Measurements from ENCODE around the gene YKT6.
A peak's percentile ranks its signal among the peaks of the same experiment; 100 is the strongest.
"Not testable (repeated sequence)": the region's sequence is repeated elsewhere in the genome, so short reads cannot be mapped to it uniquely, and the experiment has no call there.

YKT6 gene

DNA sequence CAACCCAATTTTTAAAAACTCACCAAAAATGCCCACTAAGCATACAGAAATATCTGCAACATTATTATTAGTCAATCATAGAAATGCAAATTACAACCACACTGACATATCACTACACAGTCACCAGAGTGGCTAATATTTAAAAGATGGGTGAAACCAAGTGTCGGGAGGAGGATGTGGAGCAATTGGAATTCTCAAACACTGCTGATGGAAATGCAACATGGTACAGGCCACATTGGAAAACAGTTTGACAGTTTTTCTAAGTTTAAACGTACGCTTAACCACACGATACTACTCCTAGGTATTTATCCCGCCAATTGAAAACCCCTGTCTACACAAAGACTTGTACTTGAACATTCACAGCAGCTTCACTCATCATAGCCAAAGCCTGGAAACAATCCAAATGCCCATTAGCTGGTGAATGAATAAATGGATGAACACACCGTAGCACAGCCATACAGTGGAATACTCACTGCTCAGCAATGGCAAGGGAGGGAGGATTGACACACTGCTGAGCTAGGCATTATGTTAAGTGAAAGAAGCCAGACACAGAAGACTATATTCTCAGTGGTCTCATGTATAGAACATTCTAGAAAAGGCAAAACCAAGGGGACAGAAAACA is 27.9 kb upstream of the YKT6 start:
- peak; percentile 49 for DNase-seq

DNA sequence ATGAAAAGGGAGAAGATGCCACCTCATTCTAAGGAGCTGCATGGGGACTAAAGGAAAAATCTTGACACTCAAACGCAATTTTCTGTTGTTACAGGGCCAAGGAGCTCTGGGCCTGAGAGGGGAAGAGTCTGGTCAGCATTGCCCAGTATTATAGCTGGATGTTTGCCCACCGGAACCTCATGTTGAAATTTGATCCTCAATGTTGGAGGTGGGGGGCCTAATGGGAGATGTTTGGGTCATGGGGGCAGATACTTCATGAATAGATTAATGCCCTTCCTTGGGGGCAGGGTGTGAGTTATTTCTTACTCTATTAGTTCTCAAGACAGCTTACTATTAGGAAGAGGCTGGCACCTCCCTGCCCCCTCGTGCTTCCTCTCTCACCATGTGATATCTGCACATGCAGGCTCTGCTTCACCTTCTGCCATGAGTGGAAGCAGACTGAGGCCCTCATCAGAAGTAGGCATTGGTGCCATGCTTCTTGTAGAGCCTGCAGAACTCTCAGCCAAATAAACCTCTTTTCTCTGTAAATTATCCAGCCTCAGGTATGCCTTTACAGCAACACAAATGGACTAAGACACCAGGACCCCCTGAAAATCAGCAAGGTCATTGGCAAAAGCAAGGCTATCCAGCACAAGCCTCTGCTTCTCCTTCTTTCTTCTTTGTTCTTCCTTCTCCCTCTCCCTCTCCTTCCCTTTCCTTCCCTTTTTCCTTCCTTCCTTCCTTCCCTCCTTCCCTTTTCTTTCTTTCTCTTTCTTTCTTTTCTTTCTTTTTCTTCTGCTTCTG is 26.7 kb upstream of the YKT6 start:
- no peak for DNase-seq

DNA sequence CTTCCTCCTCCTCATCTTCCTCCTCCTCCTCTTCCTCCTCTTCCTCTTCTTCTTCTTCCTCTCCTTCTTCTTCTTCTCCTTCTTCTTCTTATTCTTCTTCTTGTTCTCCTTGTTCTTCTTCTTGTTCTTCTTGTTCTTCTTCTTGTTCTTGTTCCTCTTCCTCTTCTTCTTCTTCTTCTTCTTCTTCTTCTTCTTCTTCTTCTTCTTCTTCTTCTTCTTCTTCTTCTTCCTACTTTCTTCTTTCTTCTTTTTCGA is 26.2 kb upstream of the YKT6 start:
- DNase-seq, result not testable (repeated sequence)

DNA sequence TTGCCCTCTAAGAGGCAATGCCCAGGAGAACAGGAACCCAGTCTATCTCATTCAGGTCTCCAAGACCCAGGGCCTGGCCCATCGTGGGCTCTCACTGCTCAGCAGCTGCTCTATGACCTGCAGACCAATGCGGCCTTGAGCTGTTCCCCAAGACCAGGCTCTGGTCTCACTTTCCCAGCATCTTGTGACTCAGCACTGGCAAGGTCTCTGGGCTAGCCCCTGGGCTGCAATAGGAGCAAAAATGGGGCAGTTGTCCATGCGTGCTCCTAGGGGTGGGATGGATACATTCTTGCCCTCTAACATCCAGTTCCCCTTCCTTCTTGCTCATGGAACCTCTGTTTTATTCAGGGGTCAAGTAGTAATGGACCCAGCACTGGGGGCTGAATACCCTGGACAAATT is 25.0 kb upstream of the YKT6 start:
- no peak for DNase-seq

DNA sequence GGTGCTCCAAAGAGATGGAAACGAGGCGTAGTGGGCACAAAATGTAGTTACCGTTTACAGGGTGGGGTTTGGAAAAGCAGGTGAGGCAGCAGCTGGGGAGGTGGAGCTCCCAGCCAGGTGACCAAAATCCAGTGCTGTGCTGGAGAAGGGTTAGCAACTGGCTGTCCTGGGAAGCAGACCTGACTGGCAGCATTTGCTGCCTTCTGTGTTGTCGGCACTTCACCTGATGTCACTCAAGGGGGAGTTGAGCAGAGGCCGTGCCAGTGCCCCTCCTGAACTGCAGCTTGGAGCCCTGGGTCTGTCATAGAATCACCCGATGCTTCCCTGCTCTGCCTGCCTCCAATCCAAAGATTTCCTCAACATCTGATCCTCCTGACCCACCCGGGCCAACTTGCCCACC is 24.3 kb upstream of the YKT6 start:
- DNase-seq, result no peak

DNA sequence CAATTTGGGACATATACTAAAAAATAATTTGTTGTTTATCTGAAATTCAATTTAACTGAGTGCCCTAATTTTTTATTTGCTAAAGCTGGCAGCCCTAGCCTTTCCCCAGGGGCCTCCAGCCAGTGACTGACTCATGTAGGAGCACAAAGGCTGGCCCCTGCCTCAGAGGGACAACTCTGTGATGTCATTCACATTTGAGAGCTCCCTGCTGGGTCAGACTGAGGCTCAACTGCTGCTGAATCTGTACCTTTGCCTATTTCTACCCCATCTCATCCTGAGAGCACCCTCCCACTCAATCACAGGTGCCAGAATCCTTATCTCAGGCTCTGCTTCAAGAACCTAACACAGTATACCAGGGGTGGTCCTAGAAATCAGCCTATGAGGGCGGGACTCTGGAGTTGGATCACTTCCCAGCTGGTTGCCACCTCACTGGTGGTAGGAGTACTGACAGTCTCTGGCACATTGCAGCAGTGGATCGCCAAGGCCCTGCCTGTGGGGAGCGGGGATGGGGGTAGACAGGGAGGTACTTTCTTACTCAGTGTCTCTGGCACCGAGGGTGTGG is 23.1 kb upstream of the YKT6 start:
- no peak for DNase-seq

DNA sequence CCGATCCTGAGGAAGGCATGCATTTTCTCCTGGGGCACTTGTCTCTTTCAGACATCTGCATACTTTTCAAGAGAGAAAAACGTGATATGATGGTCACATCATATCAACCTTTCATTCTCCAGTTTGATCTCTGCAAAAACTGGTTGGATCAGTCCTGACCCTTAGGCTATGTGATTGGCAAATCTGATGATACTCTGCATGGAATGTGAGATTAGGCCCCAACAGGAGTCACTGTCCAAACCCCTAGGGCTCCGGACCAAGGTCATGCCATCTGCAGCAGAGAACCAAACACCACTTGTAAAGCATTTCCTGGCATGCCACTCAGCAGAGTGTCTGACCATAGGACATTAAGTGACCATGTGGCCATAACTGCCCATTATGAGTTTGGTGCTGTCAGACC is 20.1 kb upstream of the YKT6 start:
- no peak for DNase-seq

DNA sequence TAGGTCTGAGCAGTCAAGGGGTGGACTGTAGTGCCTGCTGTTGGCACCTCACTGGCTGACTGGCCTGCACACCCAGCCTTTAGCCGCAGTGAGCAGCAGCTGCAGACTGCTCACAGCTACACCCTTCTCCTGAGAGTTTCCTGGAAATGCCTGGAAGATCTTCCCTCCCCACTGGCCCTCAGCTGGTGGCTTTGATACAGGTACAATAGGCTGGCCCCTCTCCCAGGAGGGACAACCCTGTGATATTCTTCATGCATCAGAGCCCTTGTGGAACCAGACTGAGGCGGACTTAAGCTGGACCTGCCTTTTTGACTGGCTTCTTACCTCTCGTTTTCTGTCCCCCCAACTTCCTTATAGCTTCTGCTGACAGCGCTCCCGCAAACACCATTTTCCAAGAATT is 18.0 kb upstream of the YKT6 start:
- no peak for DNase-seq

DNA sequence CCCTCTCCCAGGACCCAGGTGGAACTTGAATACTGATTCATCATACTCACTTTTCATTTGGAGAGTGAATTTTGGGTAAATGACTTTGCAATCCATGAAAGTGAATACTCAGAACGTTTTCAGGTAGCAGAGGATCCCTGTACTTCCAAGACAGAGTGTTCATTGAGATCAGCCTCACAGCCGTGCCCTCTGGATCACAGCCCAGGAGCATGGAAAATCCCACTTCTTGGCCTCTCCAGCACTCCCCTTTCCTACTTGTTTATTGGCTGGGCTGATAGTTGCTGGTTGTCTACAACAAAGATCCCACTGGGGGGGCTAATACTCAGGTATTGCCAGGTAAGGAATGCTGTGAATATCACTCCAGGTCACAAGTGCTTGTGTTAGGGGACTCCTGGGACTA is 17.4 kb upstream of the YKT6 start:
- no peak for DNase-seq

DNA sequence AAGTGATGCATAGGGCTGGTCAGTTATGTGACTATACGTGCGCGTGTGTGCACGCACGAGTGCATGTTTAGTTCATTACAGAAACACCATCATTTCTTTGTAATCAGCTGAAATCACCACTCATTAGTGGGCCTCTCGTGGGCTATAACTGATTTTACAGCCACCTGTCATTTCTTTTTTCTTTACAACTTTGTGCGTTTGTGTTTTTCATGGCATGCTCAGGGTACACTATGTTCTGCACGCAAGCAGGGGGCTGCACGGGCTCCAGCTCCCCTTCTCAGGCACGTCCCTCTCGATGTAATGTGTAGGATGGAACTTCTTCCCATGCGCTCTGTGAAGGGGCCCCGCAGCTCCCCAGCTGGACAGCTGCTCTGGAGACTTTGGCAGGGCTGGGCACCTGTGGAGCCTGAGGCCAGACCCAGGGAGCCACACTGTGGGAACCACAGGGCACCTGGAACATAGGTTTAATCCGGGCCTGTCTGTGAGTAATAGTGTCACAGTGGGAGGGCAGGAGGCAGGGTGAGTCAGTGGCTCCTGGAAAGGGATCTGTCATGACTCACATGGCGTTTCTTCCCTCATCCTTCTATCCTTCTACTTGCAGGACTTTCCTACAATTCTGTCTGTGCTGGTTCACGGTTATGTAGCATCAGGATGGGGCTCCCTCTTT is 16.4 kb upstream of the YKT6 start:
- DNase-seq, result no peak

DNA sequence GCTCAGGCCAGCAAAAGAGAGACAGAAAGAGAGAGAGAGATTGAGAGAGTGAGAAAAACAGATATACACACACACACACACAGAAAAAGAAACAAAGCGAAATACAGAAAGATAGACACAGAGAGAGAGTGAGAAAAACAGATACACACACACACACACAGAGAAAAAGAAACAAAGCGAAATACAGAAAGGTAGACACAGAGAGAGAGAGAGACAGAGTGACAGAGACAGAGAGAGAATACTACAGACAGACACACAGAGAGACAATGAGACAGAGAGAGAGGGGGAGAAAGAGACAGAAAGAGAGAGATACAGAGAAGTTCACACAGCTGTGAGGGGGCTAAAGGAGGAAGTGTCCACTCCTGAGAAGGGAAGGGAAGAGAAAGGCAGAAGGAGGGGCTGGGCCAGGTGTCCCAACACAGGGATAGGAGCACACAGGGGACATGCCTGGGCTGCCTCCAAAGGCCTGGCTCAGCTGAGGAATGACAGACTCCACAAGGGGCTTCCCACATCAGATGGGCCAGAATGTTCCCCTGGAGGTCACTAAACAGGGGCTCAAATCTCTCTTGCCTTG is 15.8 kb upstream of the YKT6 start:
- DNase-seq, result no peak

DNA sequence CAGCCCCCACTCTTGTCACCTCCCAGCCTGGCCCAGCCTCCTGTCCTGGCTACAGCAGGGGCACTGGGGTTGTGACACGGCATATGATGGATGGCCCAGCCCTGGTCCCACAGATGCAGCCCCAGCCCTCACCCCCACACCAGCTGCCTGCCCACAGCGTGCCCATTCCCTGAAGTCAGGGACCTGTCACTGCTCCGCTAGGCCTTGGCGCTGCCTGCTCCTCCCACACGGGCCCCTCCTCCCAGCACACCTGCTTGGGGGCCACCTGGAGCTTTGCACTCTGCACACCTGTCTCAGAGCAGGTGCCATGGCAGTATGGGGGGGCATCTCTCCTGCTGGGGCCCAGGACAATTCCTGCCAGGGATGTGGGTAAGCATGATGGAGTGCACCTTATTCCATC is 15.0 kb upstream of the YKT6 start:
- no peak for DNase-seq

DNA sequence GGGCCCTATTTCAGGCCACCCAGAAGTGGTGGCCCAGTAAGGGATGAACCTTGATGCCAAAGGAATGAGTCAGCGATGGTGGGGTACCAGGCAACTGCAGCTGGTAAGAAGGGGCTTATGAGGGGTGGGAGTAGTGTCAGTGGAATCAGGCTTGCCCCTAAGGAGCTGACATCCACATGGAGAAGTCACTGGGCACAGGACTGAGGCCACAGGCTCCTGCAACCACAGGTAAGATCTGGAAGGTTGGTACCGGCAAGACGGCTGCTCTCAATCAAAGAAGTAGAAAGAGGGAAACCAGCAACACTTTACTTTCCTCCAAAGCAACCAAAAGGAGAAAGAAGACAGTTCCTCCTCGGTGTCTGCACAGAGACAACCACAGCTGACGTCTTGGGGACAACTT is 14.0 kb upstream of the YKT6 start:
- DNase-seq, result no peak

DNA sequence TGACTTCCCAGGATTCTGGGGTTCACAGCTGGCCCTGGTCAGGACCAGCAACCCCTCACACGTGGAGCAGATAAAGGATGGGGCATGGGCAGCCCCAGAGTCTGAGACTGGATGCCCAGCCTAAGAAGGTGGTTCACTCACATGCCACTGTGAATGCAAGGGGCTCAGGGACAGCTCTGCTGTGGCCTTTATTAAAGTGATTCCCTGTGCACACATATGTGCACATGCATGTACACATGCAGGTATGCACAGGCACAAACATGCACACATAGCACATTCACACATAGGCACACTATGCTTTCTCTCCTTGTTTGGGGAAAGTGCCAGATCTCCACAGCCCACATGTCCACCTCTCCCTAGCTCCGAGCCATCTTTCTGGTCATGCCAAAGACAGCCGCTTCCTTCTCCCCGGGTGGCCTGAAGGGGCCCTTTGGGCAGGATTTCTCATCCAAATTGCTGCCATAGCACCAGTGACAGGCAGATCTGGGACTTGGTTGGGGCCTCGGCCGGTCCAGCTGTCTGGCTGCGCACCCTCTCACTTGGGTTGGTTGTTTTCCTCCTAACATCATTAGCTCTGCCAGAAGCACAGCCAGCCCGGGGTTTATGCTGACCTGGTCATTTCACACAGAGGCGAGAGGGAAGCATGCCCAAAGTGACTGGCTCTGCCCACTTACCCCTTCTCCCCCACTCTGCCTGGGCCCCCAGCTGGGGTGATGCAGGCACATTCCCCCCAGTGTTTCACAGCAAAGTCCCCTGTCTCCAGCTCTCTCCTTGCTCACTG is 13.0 kb upstream of the YKT6 start:
- DNase-seq, result no peak

DNA sequence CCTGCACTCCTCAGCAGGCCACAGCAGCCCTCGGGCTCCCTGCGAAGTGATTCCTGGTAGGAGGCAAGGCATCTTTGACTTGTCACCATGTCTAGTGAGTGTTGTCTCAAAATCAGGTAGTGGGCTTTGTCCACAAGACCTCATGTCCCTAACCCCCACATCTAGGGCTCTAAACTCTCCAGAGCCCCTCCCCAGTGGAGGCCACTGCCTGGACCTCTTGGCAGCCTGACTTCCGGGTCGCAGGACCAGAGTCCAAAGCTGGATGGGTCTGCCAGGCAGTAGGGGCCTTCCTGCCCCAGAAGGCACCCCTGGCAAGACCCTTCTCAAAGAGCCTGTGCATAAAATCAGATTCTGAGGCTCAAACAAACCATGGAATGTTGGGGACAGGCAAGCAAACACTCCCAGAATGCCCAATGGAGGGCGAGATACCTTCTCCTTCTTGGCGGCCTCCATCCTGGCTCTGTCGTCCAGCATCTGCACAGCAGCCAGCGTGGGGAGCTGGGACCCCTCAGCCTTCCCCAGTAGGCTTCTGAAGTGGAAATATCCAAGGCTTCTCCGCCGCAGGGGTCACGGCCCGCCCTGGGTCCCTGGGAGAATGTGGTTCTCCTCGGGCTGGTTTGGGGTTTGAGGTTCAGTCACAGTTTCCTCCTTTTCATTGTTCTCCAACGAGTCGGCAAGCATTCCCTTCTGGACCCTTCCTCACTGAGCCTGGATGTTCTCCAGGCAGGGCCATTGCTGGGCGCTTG is 12.1 kb upstream of the YKT6 start:
- DNase-seq, result no peak

DNA sequence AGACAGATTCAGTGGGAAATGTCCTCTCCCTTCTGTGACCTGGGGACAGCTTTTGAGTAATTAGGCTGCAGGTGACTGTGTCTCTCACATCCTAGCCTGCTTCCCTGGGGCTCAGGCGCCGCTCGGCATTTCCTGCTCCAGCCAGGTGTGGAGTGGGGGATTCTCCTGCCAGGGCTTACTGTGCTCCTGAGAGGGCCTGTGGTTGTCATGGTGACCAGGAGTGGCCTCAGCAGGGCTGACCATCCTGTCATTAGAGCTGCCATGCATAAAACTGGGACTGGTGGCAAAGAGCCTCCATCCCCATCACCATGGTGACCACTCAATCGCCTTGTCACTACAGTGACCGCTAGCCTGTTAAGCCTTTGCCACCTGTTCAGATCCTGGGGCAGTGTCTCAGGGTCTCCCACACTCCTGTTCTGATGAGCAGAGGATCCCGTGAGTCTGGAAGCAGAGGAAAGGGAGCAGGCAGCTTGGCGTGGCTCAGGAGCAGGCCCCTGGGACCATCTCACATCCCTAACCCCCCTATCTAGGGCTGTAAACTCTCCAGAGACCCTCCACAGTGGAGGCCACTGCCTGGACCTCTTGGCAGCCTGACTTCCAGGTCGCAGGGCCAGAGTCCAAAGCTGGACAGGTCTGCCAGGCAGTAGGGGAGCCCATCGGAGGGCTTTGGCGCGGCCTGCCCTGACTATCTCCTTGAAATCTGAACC is 11.3 kb upstream of the YKT6 start, which contains the start of gene GCK:
Gene GCK (minus strand): TSS at position 154 of the 707 bp plus-strand sequence. CDS start 486 bp downstream, outside the sequence.
- no peak for DNase-seq

DNA sequence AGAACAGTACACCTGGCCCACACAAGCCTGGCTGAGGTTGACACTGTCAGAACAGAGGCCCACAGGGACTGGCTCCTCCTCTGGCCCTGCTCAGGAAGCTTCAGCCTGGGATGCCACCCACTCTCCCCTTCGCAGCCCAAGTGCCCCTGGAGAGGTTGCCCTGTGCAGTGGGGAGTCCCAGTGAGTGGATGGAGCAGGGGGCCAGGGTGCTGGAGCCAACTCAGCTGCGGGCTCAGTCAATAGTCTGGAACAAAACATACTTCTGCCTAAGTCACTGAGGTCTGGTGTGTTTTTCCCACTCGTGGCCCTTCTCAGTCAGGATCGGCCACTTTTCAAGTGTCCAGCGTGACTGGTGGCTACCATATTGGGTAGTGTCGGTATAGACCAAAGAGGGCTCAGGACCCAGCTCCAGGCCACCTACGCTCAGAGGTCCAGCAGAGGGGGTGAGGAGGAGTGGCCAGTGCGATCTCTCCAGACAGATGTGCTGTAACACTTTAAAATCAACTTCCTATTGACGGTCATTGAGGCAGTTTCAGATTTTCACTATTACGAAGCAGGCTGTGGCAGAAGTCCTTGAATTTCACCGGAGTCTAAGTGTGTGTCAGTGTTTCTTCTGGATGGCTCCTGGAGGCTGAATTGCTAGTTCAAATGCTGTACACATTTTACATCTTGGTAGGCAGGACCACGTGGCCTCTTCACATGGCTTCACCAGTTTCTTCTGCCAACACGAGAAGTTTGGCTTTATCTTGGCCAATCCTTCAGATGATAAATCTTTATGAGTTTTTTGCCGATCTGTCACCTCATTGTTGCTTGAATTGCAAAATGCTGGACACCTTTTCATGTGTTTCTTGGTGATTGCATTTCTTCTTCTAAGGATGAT is 10.5 kb upstream of the YKT6 start:
- no peak for DNase-seq

DNA sequence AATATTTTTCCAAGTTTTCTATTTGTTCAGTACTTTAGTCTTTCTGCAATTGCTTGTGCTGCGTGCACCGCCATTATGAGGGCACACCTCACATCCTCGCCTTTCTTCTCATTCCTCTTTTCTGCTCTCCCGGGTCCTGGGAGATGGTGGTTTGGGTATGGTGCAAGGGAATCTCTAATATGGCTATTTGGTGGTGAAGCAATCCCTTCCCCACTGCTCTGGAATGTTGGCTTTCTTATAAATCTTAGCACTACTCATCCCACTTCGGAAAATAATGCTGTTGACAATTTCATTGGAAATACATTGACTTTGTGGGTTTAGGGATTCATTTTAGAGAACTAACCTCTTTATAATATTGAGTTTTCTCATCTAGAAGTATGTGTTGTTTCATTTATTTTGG is 9.6 kb upstream of the YKT6 start:
- no peak for DNase-seq

DNA sequence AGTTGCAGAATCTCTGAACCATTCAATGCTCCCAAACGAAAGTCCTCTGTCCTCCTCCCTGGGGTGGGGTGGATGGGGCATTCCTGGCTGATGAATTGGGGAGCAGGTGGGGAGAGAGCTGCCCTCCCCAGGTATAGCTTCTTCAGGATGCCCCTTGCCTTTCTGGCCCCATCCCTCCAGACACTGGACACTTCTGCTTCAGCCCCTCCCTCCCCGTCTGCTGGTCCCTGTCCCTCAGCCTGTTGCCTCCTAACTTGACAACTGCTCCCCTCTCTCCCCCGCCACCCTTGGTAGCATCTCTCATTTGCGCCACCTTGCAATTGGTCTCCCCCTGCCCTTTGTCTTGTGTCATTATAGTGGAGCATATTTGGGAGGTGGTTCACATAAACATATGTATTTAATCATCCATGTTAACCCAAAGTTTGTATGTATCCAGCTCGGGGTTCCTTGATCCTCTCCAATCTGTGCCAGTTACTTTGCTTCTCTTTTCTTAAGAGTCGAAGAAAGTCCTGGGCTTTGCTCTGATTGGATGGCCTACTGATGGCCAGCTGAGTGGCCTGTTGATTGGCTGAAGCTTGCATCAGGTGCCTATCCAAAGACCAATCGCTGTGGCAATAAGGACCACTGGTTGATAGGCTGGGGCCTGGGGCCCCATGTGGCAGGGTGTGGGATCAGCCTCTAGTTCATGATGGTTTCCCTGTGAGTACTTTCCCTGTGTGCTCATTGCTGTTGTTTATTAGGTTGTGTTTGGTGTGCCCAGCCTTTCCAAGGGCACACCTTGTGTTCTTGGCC is 7.6 kb upstream of the YKT6 start:
- no peak for DNase-seq

DNA sequence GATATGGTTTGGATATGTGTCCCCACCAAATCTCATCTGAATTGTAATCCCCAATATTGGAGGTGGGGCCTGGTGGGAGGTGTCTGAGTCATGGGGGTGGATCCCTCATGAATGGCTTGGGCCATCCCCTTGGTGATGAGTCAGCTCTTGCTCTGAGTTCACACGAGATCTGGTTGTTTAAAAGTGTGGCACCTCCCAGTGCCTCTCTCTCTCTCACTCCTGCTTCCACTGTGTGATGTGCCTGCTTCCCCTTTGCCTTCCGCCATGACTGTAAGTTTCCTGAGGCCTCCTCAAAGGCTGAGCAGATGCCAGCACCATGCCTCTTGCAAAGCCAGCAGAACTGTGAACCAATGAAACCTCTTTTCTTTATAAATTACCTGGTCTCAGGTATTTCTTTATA is 6.7 kb upstream of the YKT6 start:
- no peak for DNase-seq

Measured in NCI-H1105 (cell line).